ENCODE measurements around the gene GLRX3.

DNA sequence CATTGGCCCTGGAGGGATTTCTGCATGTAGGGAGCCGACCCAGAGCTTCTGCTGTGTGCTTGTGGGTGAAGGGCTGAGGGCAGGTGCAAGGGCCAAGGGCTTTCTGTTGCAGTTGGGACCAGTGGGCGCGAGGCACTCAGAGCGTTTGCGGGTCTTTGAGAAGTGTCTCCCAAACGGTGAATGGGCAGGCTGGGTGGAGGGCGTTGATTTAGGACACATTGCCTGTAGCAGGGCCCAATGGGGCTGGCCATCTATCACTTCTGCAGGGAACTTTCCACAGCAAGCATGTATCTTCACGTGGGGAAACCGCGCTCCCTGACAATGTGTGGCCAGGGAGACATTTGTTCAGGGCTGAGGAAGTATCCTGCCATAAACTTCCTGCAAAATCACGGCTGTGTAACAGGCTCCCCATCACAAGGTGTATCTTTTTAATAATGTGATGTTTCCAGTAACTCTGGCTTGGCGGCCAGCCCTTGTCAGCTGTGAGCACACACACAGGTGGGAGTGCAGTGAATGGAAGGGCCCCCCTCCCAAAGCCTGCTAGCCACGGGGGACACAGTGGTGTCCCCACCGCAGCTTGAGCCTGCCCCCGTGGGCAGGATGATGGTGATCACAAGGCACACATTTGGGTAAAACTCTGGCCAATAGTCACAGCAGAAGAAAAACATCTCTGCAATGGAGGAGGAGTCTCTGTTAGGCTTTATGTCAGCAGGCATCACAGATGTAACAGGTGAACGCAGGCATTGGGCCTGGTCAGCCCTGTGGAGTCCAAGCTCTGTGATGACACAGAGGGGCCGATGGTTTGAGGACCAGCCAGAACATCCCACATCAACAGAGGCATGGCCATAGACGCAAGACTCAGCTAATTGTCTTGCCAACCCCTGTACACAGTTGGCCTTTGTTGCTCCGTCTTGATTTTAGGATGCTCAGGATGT, 84.3 kb downstream of the GLRX3 start:
- no peak for TF ChIP-seq CTCF (IDR thresholded peaks at IDR 0.05; ENCODE audit: insufficient read depth, low read length, poor library complexity, severe bottlenecking)
- TF ChIP-seq EZH2phosphoT487 (conservative IDR thresholded peaks at IDR 0.05; ENCODE audit: low read length): no peak
